WTC11 (cell line): ENCODE data around the gene LSM3. TPM values are rescaled to one million over a fixed set of nuclear protein-coding genes. Genes with fewer than 3 reads are reported as not detected.

Experiments
- ATAC-seq: fragments of 200-7000 bp; cut with Tn5 transposase; 2 replicates; pipeline ENCODE4 v1.10.0; 2021; ENCODE audit warnings: mild to moderate bottlenecking, moderate library complexity
- CTCF ChIA-PET: fragments of 300-600 bp; sonication (Branson Sonifier 250); formaldehyde crosslinking; loops from one replicate; lab custom pipeline; 2021; ENCODE audit warnings: antibody characterized with exemption; lab: Charles Lee
- POLR2A ChIA-PET: fragments of 350-600 bp; sonication (Branson Sonifier 250); formaldehyde crosslinking; loops from one replicate; lab custom pipeline; 2021; ENCODE audit warnings: antibody characterized with exemption; lab: Charles Lee
- DNase-seq: peaks from one replicate; pipeline ENCODE4 v3.0.0; 2021; ENCODE audit warnings: low spot score
- H3K27ac Mint-ChIP-seq: 2 replicates; pipeline ENCODE4 v1.8.0; 2021; ENCODE audit warnings: mixed read lengths
- H3K27me3 Mint-ChIP-seq: 2 replicates; pipeline ENCODE4 v1.8.0; 2021; ENCODE audit warnings: low read depth, mild to moderate bottlenecking, moderate library complexity, mixed read lengths
- H3K36me3 Mint-ChIP-seq: 2 replicates; pipeline ENCODE4 v1.8.0; 2021; ENCODE audit warnings: mixed read lengths
- H3K4me1 Mint-ChIP-seq: 2 replicates; pipeline ENCODE4 v1.8.0; 2022; ENCODE audit warnings: mixed read lengths
- H3K4me3 Mint-ChIP-seq: 2 replicates; pipeline ENCODE4 v1.8.0; 2021; ENCODE audit warnings: mild to moderate bottlenecking, moderate library complexity, mixed read lengths
- H3K9me3 Mint-ChIP-seq: 2 replicates; pipeline ENCODE4 v1.8.0; 2021; ENCODE audit warnings: mixed read lengths
- GRHL2 ChIP-seq: fragments of 250-450 bp; sonication (Bioruptor Pico); IDR thresholded peaks from 2 replicates; pipeline ENCODE4 v1.8.0; 2022; ENCODE audit warnings: mild to moderate bottlenecking, moderate library complexity; ENCODE audit not compliant: insufficient replicate concordance, severe bottlenecking
- SMAD3 ChIP-seq: sonication (generic); formaldehyde crosslinking; IDR thresholded peaks from 2 replicates; pipeline ENCODE4 v1.8.0; 2022; ENCODE audit warnings: missing genetic modification reagents, mild to moderate bottlenecking, borderline replicate concordance
- TP53 ChIP-seq: sonication (generic); formaldehyde crosslinking; IDR thresholded peaks from 2 replicates; pipeline ENCODE4 v1.8.1; 2023; ENCODE audit warnings: mild to moderate bottlenecking, missing genetic modification reagents
- ZBTB21 ChIP-seq: sonication (generic); formaldehyde crosslinking; IDR thresholded peaks from 2 replicates; pipeline ENCODE4 v1.8.1; 2023; ENCODE audit warnings: mild to moderate bottlenecking, missing genetic modification reagents, borderline replicate concordance
- ZNF121 ChIP-seq: sonication (generic); formaldehyde crosslinking; IDR thresholded peaks from 2 replicates; pipeline ENCODE4 v1.8.0; 2023; ENCODE audit warnings: missing genetic modification reagents
- ZNF219 ChIP-seq: sonication (generic); formaldehyde crosslinking; IDR thresholded peaks from 2 replicates; pipeline ENCODE4 v1.8.0; 2023; ENCODE audit warnings: missing genetic modification reagents, mild to moderate bottlenecking, borderline replicate concordance
- ZNF317 ChIP-seq: sonication (generic); formaldehyde crosslinking; IDR thresholded peaks from 2 replicates; pipeline ENCODE4 v1.8.1; 2023; ENCODE audit warnings: low read depth, mild to moderate bottlenecking, moderate library complexity, missing genetic modification reagents, borderline replicate concordance
- ZNF416 ChIP-seq: fragments of 250-450 bp; sonication (Bioruptor Pico); IDR thresholded peaks from 2 replicates; pipeline ENCODE4 v1.9.0; 2021; ENCODE audit warnings: mild to moderate bottlenecking, inconsistent platforms
- total RNA-seq: library from RNA; stranded (reverse); gene quantifications from 3 replicates; pipeline ENCODE4 v1.2.3, GENCODE V29; 2021
- TF ChIP-seq, protein P1 (sequence below): sonication (generic); formaldehyde crosslinking; IDR thresholded peaks from 2 replicates; pipeline ENCODE4 v1.8.1; 2022; ENCODE audit warnings: low read depth, missing genetic modification reagents, borderline replicate concordance
- TF ChIP-seq, protein P2 (sequence below): sonication (generic); formaldehyde crosslinking; IDR thresholded peaks from 2 replicates; pipeline ENCODE4 v1.8.1; 2023; ENCODE audit warnings: mild to moderate bottlenecking, missing genetic modification reagents
- TF ChIP-seq, protein P3 (sequence below): sonication (generic); formaldehyde crosslinking; conservative IDR thresholded peaks from 2 replicates; pipeline ENCODE4 v1.8.1; 2023; ENCODE audit warnings: mild to moderate bottlenecking, low read depth, missing genetic modification reagents, moderate library complexity
- TF ChIP-seq, protein P4 (sequence below): sonication (generic); formaldehyde crosslinking; IDR thresholded peaks from 2 replicates; pipeline ENCODE4 v1.8.1; 2023; ENCODE audit warnings: mild to moderate bottlenecking, missing genetic modification reagents, moderate library complexity
- TF ChIP-seq, protein P5 (sequence below): fragments of 250-450 bp; sonication (Bioruptor Pico); IDR thresholded peaks from 2 replicates; pipeline ENCODE4 v1.9.0; 2021; ENCODE audit warnings: mild to moderate bottlenecking, borderline replicate concordance
- TF ChIP-seq, protein P6 (sequence below): sonication (generic); formaldehyde crosslinking; IDR thresholded peaks from 2 replicates; pipeline ENCODE4 v1.8.1; 2022; ENCODE audit warnings: low read depth, mild to moderate bottlenecking, moderate library complexity, missing genetic modification reagents, borderline replicate concordance

The LSM3 gene
- total RNA-seq, 1 experiment from 2014 or later: 21.4 TPM

DNA sequence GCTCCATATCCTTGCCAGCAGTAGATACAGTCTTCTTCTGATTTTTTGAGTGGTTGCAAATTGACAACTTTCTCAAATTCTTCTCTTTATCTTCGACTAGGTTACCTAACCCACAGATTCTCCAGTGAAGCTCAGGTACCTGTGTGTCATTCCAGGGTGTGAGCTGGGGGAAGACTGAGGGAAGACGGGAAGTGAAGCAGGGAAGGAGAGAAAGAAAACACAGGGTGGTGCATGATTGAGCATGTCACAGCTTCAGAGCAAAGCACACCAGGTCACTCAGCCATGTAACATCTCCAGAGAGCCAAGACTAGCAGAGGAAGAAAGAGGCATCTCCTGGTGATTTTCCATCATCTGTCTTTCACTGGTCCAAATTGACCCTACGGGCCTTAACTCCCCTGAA is 67.2 kb downstream of the LSM3 start (continued):
- no peak for TF ChIP-seq SMAD3 (CRISPR knock-in tag)

DNA sequence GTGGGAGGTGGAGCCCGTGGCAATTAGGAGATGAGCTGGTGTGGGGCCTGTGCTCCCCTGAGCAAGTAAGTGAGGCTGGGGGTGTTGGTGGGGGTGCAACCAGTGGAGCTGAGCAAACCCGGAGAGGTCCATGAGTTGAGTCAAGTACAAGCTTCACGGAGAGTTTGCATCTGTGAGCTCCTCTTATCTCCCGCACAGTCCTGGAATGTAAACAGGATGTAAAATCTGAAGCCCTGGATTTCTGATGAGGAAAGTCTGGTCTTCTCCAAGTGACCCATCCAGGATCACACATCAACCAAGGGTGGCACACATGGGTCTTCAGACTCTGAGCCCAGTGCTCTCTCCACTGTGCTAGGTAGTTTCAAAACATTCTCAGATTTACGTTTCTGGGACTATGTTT is 67.8 kb downstream of the LSM3 start:
- POLR2A ChIA-PET: no interaction called here
- H3K27ac Mint-ChIP-seq: no peak overlapping the region
- no peaks in the 10 kb centered on the region for H3K4me1 Mint-ChIP-seq
- H3K36me3 Mint-ChIP-seq: no peaks in the 10 kb centered on the region
- TF ChIP-seq, protein P1, sequence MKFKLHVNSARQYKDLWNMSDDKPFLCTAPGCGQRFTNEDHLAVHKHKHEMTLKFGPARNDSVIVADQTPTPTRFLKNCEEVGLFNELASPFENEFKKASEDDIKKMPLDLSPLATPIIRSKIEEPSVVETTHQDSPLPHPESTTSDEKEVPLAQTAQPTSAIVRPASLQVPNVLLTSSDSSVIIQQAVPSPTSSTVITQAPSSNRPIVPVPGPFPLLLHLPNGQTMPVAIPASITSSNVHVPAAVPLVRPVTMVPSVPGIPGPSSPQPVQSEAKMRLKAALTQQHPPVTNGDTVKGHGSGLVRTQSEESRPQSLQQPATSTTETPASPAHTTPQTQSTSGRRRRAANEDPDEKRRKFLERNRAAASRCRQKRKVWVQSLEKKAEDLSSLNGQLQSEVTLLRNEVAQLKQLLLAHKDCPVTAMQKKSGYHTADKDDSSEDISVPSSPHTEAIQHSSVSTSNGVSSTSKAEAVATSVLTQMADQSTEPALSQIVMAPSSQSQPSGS (CRISPR knock-in tag): no peak
- TF ChIP-seq, protein P2, sequence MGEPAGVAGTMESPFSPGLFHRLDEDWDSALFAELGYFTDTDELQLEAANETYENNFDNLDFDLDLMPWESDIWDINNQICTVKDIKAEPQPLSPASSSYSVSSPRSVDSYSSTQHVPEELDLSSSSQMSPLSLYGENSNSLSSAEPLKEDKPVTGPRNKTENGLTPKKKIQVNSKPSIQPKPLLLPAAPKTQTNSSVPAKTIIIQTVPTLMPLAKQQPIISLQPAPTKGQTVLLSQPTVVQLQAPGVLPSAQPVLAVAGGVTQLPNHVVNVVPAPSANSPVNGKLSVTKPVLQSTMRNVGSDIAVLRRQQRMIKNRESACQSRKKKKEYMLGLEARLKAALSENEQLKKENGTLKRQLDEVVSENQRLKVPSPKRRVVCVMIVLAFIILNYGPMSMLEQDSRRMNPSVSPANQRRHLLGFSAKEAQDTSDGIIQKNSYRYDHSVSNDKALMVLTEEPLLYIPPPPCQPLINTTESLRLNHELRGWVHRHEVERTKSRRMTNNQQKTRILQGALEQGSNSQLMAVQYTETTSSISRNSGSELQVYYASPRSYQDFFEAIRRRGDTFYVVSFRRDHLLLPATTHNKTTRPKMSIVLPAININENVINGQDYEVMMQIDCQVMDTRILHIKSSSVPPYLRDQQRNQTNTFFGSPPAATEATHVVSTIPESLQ (CRISPR knock-in tag): no peak
- no peak for TF ChIP-seq ZBTB21 (CRISPR knock-in tag)
- TF ChIP-seq, protein P3, sequence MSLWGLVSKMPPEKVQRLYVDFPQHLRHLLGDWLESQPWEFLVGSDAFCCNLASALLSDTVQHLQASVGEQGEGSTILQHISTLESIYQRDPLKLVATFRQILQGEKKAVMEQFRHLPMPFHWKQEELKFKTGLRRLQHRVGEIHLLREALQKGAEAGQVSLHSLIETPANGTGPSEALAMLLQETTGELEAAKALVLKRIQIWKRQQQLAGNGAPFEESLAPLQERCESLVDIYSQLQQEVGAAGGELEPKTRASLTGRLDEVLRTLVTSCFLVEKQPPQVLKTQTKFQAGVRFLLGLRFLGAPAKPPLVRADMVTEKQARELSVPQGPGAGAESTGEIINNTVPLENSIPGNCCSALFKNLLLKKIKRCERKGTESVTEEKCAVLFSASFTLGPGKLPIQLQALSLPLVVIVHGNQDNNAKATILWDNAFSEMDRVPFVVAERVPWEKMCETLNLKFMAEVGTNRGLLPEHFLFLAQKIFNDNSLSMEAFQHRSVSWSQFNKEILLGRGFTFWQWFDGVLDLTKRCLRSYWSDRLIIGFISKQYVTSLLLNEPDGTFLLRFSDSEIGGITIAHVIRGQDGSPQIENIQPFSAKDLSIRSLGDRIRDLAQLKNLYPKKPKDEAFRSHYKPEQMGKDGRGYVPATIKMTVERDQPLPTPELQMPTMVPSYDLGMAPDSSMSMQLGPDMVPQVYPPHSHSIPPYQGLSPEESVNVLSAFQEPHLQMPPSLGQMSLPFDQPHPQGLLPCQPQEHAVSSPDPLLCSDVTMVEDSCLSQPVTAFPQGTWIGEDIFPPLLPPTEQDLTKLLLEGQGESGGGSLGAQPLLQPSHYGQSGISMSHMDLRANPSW (CRISPR knock-in tag): no peak
- TF ChIP-seq ZNF416: no peak
- TF ChIP-seq ZNF219: no peak
- no peak for TF ChIP-seq SMAD3 (CRISPR knock-in tag)
- TF ChIP-seq TP53 (CRISPR knock-in tag): no peak
- TF ChIP-seq GRHL2 (CRISPR knock-in tag): no peak
- TF ChIP-seq ZNF317 (CRISPR knock-in tag): no peak
- TF ChIP-seq, protein P4, sequence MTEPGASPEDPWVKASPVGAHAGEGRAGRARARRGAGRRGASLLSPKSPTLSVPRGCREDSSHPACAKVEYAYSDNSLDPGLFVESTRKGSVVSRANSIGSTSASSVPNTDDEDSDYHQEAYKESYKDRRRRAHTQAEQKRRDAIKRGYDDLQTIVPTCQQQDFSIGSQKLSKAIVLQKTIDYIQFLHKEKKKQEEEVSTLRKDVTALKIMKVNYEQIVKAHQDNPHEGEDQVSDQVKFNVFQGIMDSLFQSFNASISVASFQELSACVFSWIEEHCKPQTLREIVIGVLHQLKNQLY (CRISPR knock-in tag): no peak
- H3K9me3 Mint-ChIP-seq: peaks cover 9% of the 10 kb centered on the region
- no peak for DNase-seq
- CTCF ChIA-PET: interaction anchor here (0.7 to 2.5 kb wide), 3 partner anchors 14 to 123 kb away, joined by 3 to 8 read pairs (median 3); no protein-coding TSS in a partner anchor
- peaks cover 13% of the 10 kb centered on the region for H3K27me3 Mint-ChIP-seq
- H3K4me3 Mint-ChIP-seq: no peak overlapping the region
- no peak for ATAC-seq

DNA sequence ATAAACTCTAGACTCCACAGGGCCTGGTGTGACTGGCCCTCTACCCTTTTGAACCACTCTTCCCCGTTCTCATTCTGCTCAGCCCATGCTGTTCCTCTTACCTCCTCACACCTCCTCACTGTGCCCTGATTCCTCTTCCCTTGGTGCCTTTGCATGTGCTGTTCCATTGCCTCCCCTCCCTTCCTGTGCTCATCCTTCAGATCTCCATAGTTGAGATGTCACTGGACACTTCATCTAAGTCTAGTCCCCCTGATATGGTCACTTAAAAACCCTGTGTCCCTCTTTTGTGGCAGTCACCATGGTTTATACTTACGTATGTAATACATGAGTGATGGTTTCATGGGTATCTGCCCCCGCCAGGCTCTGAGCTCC is 69.8 kb downstream of the LSM3 start:
- DNase-seq (no peak), ATAC-seq (no peak)
- CTCF ChIA-PET: no interaction called here
- H3K9me3 Mint-ChIP-seq: peaks cover 10% of the 10 kb centered on the region
- no peak overlapping the region for H3K4me3 Mint-ChIP-seq
- POLR2A ChIA-PET: no interaction called here
- H3K27ac Mint-ChIP-seq: no peak overlapping the region
- no peaks in the 10 kb centered on the region for H3K36me3 Mint-ChIP-seq
- H3K27me3 Mint-ChIP-seq: peaks cover 12% of the 10 kb centered on the region
- no peaks in the 10 kb centered on the region for H3K4me1 Mint-ChIP-seq
- TF ChIP-seq ZNF121 (CRISPR knock-in tag): no peak

DNA sequence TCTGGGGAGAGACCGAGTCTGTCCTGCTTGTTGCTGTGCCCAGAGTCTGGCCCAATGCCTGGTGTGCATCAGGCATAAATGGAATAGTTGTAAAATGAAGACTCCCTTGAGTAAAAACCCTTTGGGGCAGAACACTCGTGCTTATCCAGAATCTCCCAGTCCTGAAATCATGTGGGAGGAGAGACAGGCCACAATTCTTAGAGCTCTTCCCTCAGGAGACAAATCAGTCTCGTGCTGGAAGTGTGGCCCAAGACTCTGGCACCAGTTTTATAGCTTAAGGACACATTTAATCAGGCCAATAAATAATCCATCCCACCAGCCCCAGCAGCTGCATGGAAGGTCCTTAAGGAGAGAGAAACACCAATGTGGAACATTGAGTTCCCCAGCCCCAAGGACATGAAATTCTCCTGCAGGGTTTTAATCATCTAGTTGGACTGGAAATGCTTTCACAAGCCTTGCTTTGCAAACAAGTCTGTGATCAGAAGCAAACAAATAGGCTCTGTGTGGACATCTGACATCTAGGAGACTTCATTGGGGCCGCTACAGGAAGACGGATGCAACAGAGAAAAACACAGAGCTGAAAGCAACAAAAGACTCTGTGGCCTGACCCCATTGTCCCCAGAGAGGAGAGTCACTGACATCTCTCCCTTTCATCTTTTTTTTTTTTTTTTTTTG is 70.4 kb downstream of the LSM3 start:
- CTCF ChIA-PET: interaction anchor here (5.8 kb wide), 1 partner anchor 46 kb away, joined by 20 read pairs; no protein-coding TSS in a partner anchor
- POLR2A ChIA-PET: no interaction called here
- ATAC-seq: no peak
- no peaks in the 10 kb centered on the region for H3K36me3 Mint-ChIP-seq
- H3K27me3 Mint-ChIP-seq: peaks cover 12% of the 10 kb centered on the region
- DNase-seq: no peak
- H3K9me3 Mint-ChIP-seq: peaks cover 10% of the 10 kb centered on the region
- no peaks in the 10 kb centered on the region for H3K4me1 Mint-ChIP-seq
- no peak overlapping the region for H3K27ac Mint-ChIP-seq
- H3K4me3 Mint-ChIP-seq: no peak overlapping the region
- TF ChIP-seq, protein P5, sequence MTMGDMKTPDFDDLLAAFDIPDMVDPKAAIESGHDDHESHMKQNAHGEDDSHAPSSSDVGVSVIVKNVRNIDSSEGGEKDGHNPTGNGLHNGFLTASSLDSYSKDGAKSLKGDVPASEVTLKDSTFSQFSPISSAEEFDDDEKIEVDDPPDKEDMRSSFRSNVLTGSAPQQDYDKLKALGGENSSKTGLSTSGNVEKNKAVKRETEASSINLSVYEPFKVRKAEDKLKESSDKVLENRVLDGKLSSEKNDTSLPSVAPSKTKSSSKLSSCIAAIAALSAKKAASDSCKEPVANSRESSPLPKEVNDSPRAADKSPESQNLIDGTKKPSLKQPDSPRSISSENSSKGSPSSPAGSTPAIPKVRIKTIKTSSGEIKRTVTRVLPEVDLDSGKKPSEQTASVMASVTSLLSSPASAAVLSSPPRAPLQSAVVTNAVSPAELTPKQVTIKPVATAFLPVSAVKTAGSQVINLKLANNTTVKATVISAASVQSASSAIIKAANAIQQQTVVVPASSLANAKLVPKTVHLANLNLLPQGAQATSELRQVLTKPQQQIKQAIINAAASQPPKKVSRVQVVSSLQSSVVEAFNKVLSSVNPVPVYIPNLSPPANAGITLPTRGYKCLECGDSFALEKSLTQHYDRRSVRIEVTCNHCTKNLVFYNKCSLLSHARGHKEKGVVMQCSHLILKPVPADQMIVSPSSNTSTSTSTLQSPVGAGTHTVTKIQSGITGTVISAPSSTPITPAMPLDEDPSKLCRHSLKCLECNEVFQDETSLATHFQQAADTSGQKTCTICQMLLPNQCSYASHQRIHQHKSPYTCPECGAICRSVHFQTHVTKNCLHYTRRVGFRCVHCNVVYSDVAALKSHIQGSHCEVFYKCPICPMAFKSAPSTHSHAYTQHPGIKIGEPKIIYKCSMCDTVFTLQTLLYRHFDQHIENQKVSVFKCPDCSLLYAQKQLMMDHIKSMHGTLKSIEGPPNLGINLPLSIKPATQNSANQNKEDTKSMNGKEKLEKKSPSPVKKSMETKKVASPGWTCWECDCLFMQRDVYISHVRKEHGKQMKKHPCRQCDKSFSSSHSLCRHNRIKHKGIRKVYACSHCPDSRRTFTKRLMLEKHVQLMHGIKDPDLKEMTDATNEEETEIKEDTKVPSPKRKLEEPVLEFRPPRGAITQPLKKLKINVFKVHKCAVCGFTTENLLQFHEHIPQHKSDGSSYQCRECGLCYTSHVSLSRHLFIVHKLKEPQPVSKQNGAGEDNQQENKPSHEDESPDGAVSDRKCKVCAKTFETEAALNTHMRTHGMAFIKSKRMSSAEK (CRISPR knock-in tag): no peak
- TF ChIP-seq, protein P1 (CRISPR knock-in tag): no peak
- TF ChIP-seq, protein P6, sequence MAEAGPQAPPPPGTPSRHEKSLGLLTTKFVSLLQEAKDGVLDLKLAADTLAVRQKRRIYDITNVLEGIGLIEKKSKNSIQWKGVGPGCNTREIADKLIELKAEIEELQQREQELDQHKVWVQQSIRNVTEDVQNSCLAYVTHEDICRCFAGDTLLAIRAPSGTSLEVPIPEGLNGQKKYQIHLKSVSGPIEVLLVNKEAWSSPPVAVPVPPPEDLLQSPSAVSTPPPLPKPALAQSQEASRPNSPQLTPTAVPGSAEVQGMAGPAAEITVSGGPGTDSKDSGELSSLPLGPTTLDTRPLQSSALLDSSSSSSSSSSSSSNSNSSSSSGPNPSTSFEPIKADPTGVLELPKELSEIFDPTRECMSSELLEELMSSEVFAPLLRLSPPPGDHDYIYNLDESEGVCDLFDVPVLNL: no peak
